Liver (tissue), 9 donors: ENCODE results near the gene REEP1. TPM values are rescaled to one million over a fixed set of nuclear protein-coding genes. Genes with fewer than 3 reads are reported as not detected.

ENCODE experiments used
- DNase-seq: peaks from one replicate; pipeline ENCODE4 v3.0.0-alpha.2; 2017; ENCODE audit warnings: low spot score
- H3K27ac ChIP-seq, 2 donors: one replicate each; pipeline ENCODE4 v1.7.0; 2013; ENCODE audit warnings: inconsistent platforms in 2 of 2, low read length in 2 of 2, control low read depth in 1 of 2, low read depth in 1 of 2, mild to moderate bottlenecking in 1 of 2
- H3K27me3 ChIP-seq, 4 donors: one replicate each; pipeline versions ENCODE4 v1.6.1 to v1.7.0; 2013; ENCODE audit warnings: low read length in 3 of 4, inconsistent platforms in 1 of 4, mild to moderate bottlenecking in 1 of 4, moderate library complexity in 1 of 4; ENCODE audit not compliant: control insufficient read depth in 4 of 4, insufficient read depth in 4 of 4
- H3K36me3 ChIP-seq, 4 donors: one replicate each; pipeline versions ENCODE4 v1.6.1 to v1.7.0; 2013; ENCODE audit warnings: low read length in 3 of 4, mild to moderate bottlenecking in 3 of 4, low read depth in 1 of 4, moderate library complexity in 1 of 4; ENCODE audit not compliant: control insufficient read depth in 4 of 4, insufficient read depth in 3 of 4
- H3K4me1 ChIP-seq, 4 donors: one replicate each; pipeline versions ENCODE4 v1.6.1 to v1.7.0; 2013; ENCODE audit warnings: low read length in 3 of 4, mild to moderate bottlenecking in 3 of 4, moderate library complexity in 1 of 4; ENCODE audit not compliant: control insufficient read depth in 4 of 4, insufficient read depth in 4 of 4
- H3K4me3 ChIP-seq, 3 donors: one replicate each; pipeline versions ENCODE4 v1.6.1 to v1.7.0; 2013; ENCODE audit warnings: low read length in 3 of 3, control low read depth in 1 of 3, low read depth in 1 of 3, mild to moderate bottlenecking in 1 of 3
- H3K9ac ChIP-seq, 2 donors: one replicate each; pipeline ENCODE4 v1.7.0; 2013; ENCODE audit warnings: low read length in 2 of 2, mild to moderate bottlenecking in 2 of 2, moderate library complexity in 2 of 2, control low read depth in 1 of 2, low read depth in 1 of 2
- H3K9me3 ChIP-seq, 4 donors: one replicate each; pipeline versions ENCODE4 v1.6.1 to v1.7.0; 2013; ENCODE audit warnings: low read length in 3 of 4; ENCODE audit not compliant: control insufficient read depth in 4 of 4
- EGR1 ChIP-seq, 2 donors: IDR thresholded peaks; 2 replicates each; pipeline ENCODE4 v1.6.1; 2016 to 2018; ENCODE audit warnings: antibody characterized with exemption in 2 of 2, low read depth in 2 of 2
- FOXA1 ChIP-seq: IDR thresholded peaks from 2 replicates; pipeline ENCODE4 v1.6.1; 2016; ENCODE audit warnings: antibody characterized with exemption
- FOXA2 ChIP-seq: IDR thresholded peaks from 2 replicates; pipeline ENCODE4 v1.6.1; 2016; ENCODE audit warnings: antibody characterized with exemption
- GABPA ChIP-seq, 2 donors: IDR thresholded peaks in 1 of 2; conservative IDR thresholded peaks in 1 of 2; 2 replicates each; pipeline ENCODE4 v1.6.1; 2016; ENCODE audit warnings: antibody characterized with exemption in 2 of 2, mild to moderate bottlenecking in 1 of 2, moderate library complexity in 1 of 2
- HNF4A ChIP-seq, 2 donors: conservative IDR thresholded peaks; 2 replicates each; pipeline ENCODE4 v1.6.1; 2016; ENCODE audit warnings: antibody characterized with exemption in 2 of 2, mild to moderate bottlenecking in 2 of 2
- HNF4G ChIP-seq: IDR thresholded peaks from 2 replicates; pipeline ENCODE4 v1.6.1; 2016; ENCODE audit warnings: antibody characterized with exemption
- JUND ChIP-seq, 2 donors: IDR thresholded peaks; 2 replicates each; pipeline ENCODE4 v1.6.1; 2016; ENCODE audit warnings: antibody characterized with exemption in 2 of 2
- NR2F2 ChIP-seq: IDR thresholded peaks from 2 replicates; pipeline ENCODE4 v1.6.1; 2016; ENCODE audit warnings: antibody characterized with exemption
- RAD21 ChIP-seq, 2 donors: IDR thresholded peaks; 2 replicates each; pipeline ENCODE4 v1.6.1; 2016; ENCODE audit warnings: antibody characterized with exemption in 2 of 2, mild to moderate bottlenecking in 2 of 2
- RXRA ChIP-seq, 2 donors: IDR thresholded peaks; 2 replicates each; pipeline ENCODE4 v1.6.1; 2017 to 2018; ENCODE audit warnings: antibody characterized with exemption in 2 of 2, mild to moderate bottlenecking in 1 of 2
- TAF1 ChIP-seq: conservative IDR thresholded peaks from 2 replicates; pipeline ENCODE4 v1.6.1; 2016; ENCODE audit warnings: antibody characterized with exemption, mild to moderate bottlenecking
- YY1 ChIP-seq: IDR thresholded peaks from 2 replicates; pipeline ENCODE4 v1.6.1; 2016; ENCODE audit warnings: antibody characterized with exemption, mild to moderate bottlenecking
- WGBS: extraction: QIAGEN DNeasy Blood & Tissue Kit; methylation state at CpG from one replicate; pipeline ENCODE4 v1.1.7; 2013; 5-methylcytosine and 5-hydroxymethylcytosine counted together
- polyA plus RNA-seq, 2 donors: library from polyadenylated mRNA; stranded (reverse) in 1 of 2; unstranded in 1 of 2; fragments of 200-250 nt in 1 of 2; fragments of >200 nt in 1 of 2; fragmentation: Nextera tagmentation in 1 of 2; extraction: Ambion mirVana in 1 of 2; gene quantifications; one replicate each; pipeline versions ENCODE4 v1.2.1 to v1.2.3, GENCODE V29; 2013 to 2015
- total RNA-seq, 2 donors: library from RNA; depleted of rRNA; stranded (reverse); fragments of >200 nt; gene quantifications; one replicate each; pipeline ENCODE4 v1.2.3, GENCODE V29; 2014
- TF ChIP-seq, protein P1 (sequence below): fragments of 150-350 bp; IDR thresholded peaks from 2 replicates; pipeline ENCODE4 v1.5.1; 2017; ENCODE audit warnings: improper control_type of control experiment, low read depth, low read length; ENCODE audit not compliant: missing input control
- TF ChIP-seq, protein P2 (sequence below): IDR thresholded peaks from 2 replicates; pipeline ENCODE4 v1.6.1; 2016; ENCODE audit warnings: antibody characterized with exemption
- TF ChIP-seq, protein P3 (sequence below): IDR thresholded peaks from 2 replicates; pipeline ENCODE4 v1.6.1; 2016; ENCODE audit warnings: antibody characterized with exemption
- donor health status: healthy.
- donor health status: healthy.
- donor health status: healthy.
- donor health status: healthy.
- donor health status: healthy.

REEP1 gene
- total and polyA plus RNA-seq, 4 donors: 0.46 to 1.7 (median 0.89) TPM

GRCh38 chr2:86189782-86190416 is 147.5 kb downstream of the REEP1 start (continued):
- no peak for TF ChIP-seq YY1
- TF ChIP-seq FOXA2: no peak
- no peak for TF ChIP-seq FOXA1
- no peak for TF ChIP-seq HNF4A (conservative IDR thresholded peaks at IDR 0.05)
- no peak for TF ChIP-seq TAF1
- TF ChIP-seq NR2F2: no peak
- TF ChIP-seq, protein P1, sequence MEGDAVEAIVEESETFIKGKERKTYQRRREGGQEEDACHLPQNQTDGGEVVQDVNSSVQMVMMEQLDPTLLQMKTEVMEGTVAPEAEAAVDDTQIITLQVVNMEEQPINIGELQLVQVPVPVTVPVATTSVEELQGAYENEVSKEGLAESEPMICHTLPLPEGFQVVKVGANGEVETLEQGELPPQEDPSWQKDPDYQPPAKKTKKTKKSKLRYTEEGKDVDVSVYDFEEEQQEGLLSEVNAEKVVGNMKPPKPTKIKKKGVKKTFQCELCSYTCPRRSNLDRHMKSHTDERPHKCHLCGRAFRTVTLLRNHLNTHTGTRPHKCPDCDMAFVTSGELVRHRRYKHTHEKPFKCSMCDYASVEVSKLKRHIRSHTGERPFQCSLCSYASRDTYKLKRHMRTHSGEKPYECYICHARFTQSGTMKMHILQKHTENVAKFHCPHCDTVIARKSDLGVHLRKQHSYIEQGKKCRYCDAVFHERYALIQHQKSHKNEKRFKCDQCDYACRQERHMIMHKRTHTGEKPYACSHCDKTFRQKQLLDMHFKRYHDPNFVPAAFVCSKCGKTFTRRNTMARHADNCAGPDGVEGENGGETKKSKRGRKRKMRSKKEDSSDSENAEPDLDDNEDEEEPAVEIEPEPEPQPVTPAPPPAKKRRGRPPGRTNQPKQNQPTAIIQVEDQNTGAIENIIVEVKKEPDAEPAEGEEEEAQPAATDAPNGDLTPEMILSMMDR: no peak
- TF ChIP-seq GABPA (IDR thresholded peaks at IDR 0.05 in 1 of 2, conservative IDR thresholded peaks at IDR 0.05 in 1 of 2): no peak

- no peak for DNase-seq
- no peak overlapping the region for H3K4me3 ChIP-seq
- TF ChIP-seq EGR1 (IDR thresholded peaks at IDR 0.05; ENCODE audit: low read depth in 2 of 2): no peak
- TF ChIP-seq YY1: no peak
- no peak for TF ChIP-seq TAF1
- TF ChIP-seq HNF4A (conservative IDR thresholded peaks at IDR 0.05): no peak
- no peak for TF ChIP-seq FOXA2
- TF ChIP-seq, protein P2, sequence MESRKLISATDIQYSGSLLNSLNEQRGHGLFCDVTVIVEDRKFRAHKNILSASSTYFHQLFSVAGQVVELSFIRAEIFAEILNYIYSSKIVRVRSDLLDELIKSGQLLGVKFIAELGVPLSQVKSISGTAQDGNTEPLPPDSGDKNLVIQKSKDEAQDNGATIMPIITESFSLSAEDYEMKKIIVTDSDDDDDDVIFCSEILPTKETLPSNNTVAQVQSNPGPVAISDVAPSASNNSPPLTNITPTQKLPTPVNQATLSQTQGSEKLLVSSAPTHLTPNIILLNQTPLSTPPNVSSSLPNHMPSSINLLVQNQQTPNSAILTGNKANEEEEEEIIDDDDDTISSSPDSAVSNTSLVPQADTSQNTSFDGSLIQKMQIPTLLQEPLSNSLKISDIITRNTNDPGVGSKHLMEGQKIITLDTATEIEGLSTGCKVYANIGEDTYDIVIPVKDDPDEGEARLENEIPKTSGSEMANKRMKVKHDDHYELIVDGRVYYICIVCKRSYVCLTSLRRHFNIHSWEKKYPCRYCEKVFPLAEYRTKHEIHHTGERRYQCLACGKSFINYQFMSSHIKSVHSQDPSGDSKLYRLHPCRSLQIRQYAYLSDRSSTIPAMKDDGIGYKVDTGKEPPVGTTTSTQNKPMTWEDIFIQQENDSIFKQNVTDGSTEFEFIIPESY: no peak
- no peak for TF ChIP-seq RAD21 (IDR thresholded peaks at IDR 0.05)
- TF ChIP-seq NR2F2: no peak
- TF ChIP-seq, protein P3, sequence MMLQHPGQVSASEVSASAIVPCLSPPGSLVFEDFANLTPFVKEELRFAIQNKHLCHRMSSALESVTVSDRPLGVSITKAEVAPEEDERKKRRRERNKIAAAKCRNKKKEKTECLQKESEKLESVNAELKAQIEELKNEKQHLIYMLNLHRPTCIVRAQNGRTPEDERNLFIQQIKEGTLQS: no peak
- H3K9me3 ChIP-seq: no peaks in the 10 kb centered on the region
- no peak overlapping the region for H3K27ac ChIP-seq
- no peaks in the 10 kb centered on the region for H3K27me3 ChIP-seq
- H3K36me3 ChIP-seq: peaks cover 0 to 3% (median under 1%) of the 10 kb centered on the region in 4 donors
- H3K4me1 ChIP-seq: peaks cover 8 to 17% (median 13%) of the 10 kb centered on the region in 4 donors
- no peak overlapping the region for H3K9ac ChIP-seq
These were observed 151.0 kb downstream of the REEP1 start for GRCh38 chr2:86186431-86186830.

DNA sequence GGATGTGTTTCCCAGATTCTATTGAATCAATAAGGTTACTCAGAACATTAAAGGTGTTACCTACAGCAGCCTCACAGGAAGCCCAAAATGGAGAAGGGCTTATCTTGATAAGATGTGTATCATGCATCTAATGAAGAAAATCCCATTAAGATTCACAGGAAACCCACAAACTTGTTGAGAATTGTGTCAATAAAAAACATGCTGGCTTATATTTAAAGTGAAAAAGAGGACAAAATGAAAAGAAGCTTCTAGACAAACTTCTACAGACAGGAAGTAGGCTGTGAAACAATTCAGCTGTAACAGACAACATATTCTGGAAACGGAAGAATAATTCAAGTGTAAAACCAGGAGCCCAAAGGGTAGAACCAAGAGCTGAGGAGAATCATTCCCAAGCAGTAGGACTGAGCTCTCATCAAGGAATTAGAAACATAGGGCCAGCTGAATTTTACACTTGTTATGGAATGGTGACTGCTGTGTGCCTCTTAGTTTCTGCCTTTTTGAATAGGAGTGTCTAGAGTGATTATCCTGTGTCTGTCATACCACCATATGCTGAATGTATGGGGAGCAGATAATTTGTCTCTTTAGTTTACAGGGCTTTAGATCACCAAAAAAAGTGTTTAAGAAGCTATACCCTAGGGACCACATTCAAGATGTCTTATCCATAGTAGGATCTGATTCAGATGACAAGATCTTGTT is 151.8 kb downstream of the REEP1 start:
- H3K9me3 ChIP-seq: no peaks in the 10 kb centered on the region
- H3K36me3 ChIP-seq: peaks cover 0 to 4% (median 2%) of the 10 kb centered on the region in 4 donors
- H3K4me1 ChIP-seq: peaks cover 6 to 10% (median 7%) of the 10 kb centered on the region in 4 donors
- no peak overlapping the region for H3K4me3 ChIP-seq
- H3K9ac ChIP-seq: peak overlapping the region in 1 of 2 donors; percentile 13
- DNase-seq: no peak
- no peaks in the 10 kb centered on the region for H3K27me3 ChIP-seq
- H3K27ac ChIP-seq: peak overlapping the region; percentile 12 to 26
- 72% methylated on average over 1 of the region's 1 CpG for WGBS
- TF ChIP-seq, protein P1: no peak
- no peak for TF ChIP-seq JUND (IDR thresholded peaks at IDR 0.05)
- TF ChIP-seq NR2F2: no peak
- no peak for TF ChIP-seq YY1
- TF ChIP-seq RXRA (IDR thresholded peaks at IDR 0.05): no peak
- TF ChIP-seq FOXA2: no peak
- TF ChIP-seq, protein P2: no peak
- TF ChIP-seq TAF1: no peak
- TF ChIP-seq HNF4A (conservative IDR thresholded peaks at IDR 0.05): no peak
- TF ChIP-seq RAD21 (IDR thresholded peaks at IDR 0.05): no peak
- TF ChIP-seq FOXA1: no peak
- TF ChIP-seq, protein P3: no peak
- TF ChIP-seq HNF4G: no peak
